Bronchial epithelial cell (primary cell): ENCODE data around the gene CTSE. TPM values are rescaled to one million over a fixed set of nuclear protein-coding genes. Genes with fewer than 3 reads are reported as not detected.

Experiments used
- DNase-seq: peaks from one replicate; pipeline ENCODE4 v3.0.0-alpha.2; 2010; ENCODE audit warnings: low read depth
- FAIRE-seq: peaks from 2 replicates; lab custom pipeline; 2011; peaks lifted over from hg19 to GRCh38; lab: Jason Lieb, UNC
- H3K27me3 ChIP-seq: 2 replicates; pipeline ENCODE4 v1.5.1; 2011; ENCODE audit warnings: low read length; ENCODE audit not compliant: control insufficient read depth, insufficient read depth
- H3K36me3 ChIP-seq: 2 replicates; pipeline ENCODE4 v1.5.1; 2011; ENCODE audit warnings: low read length; ENCODE audit not compliant: control insufficient read depth, insufficient read depth
- H3K4me3 ChIP-seq: 2 replicates; pipeline ENCODE4 v1.5.1; 2011; ENCODE audit warnings: mild to moderate bottlenecking, low read depth, low read length, control low read depth
- CTCF ChIP-seq: IDR thresholded peaks from 2 replicates; pipeline ENCODE4 v1.5.1; 2011; ENCODE audit warnings: mild to moderate bottlenecking, moderate library complexity, low read length, control low read depth, inconsistent platforms; ENCODE audit not compliant: insufficient read depth, severe bottlenecking
- total RNA-seq: library from RNA; depleted of rRNA; stranded (reverse); fragments of >200 nt; gene quantifications from 2 replicates; pipeline ENCODE4 v1.2.1, GENCODE V29; 2014

Gene CTSE
- total RNA-seq, 1 donor from 2014 or later, result not detected

- H3K36me3 ChIP-seq, result peaks cover 37% of the 10 kb centered on the region
- no peak for FAIRE-seq
- TF ChIP-seq CTCF, result no peak
Observed at GRCh38 chr1:205991237-205991636, 32.5 kb downstream of the CTSE start.

GRCh38 chr1:205990226-205990625 lies 33.5 kb downstream of the CTSE start:
- Histone ChIP-seq H3K27me3 (no peaks in the 10 kb centered on the region), H3K36me3 (peaks cover 42% of the 10 kb centered on the region), H3K4me3 (no peak overlapping the region)
- DNase-seq (no peak), FAIRE-seq (no peak)
- no peak for TF ChIP-seq CTCF

More at GRCh38 chr1:205991237-205991636, 32.5 kb downstream of the CTSE start:
- no peak for DNase-seq
- Histone ChIP-seq H3K4me3 (no peak overlapping the region), H3K27me3 (no peaks in the 10 kb centered on the region)

GRCh38 chr1:205989786-205990185 lies 33.9 kb downstream of the CTSE start:
- FAIRE-seq (no peak), DNase-seq (no peak)
- no peaks in the 10 kb centered on the region for H3K27me3 ChIP-seq
- no peak overlapping the region for H3K4me3 ChIP-seq
- peaks cover 43% of the 10 kb centered on the region for H3K36me3 ChIP-seq
- TF ChIP-seq CTCF, result no peak

DNA sequence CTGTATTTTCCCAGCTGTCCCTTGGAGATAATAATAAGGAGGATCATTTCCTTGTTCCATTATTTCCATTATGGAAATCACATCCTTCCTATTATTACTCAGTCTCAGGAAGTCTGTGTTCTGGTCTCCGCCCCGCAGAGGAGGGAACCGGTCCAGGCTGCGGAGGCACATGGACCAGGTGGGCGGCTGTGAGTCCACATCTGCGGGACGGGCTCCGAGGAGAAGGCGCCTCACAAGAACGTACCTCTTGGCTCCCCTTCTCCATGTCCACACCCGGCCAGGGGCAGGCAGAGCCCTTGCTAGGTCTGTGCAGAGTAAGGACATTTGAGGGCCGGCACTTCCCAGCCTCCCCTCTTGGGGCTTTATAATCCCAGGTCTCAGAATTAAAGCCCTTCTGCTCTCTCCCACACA lies 35.1 kb downstream of the CTSE start:
- H3K36me3 ChIP-seq, result peaks cover 35% of the 10 kb centered on the region
- no peak for FAIRE-seq
- H3K4me3 ChIP-seq, result no peak overlapping the region
- DNase-seq, result no peak
- TF ChIP-seq CTCF, result no peak
- no peaks in the 10 kb centered on the region for H3K27me3 ChIP-seq

DNA sequence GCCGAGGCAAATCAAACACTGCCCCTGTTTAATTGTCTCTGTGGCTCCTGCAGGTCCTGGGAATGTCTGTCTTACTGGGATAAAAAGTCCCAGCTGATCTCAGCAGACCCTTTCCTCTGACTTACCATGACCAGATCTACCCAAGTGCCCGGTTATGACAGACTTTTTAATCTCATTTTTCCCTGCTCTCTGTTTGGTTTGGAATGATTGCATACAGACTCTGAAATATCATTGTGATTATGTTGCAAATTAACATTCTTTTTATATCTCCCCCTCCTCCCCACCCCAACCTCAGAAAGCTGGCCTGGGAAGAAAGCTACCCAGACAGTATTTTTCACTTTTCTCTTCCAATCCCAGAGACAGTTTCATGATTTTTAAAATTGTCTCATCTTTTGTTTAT lies 36.8 kb downstream of the CTSE start:
- Histone ChIP-seq H3K4me3 (no peak overlapping the region), H3K27me3 (no peaks in the 10 kb centered on the region), H3K36me3 (peaks cover 32% of the 10 kb centered on the region)
- no peak for DNase-seq
- TF ChIP-seq CTCF, result no peak
- no peak for FAIRE-seq

GRCh38 chr1:205986292-205986691 lies 37.4 kb downstream of the CTSE start:
- peaks cover 27% of the 10 kb centered on the region for H3K36me3 ChIP-seq
- FAIRE-seq, result no peak
- H3K4me3 ChIP-seq, result no peak overlapping the region
- no peak for TF ChIP-seq CTCF
- DNase-seq, result no peak
- no peaks in the 10 kb centered on the region for H3K27me3 ChIP-seq
